SU-DHL-6 (cell line): ENCODE results near the gene IER3.
"Not testable (repeated sequence)": the region's sequence is repeated elsewhere in the genome, so short reads cannot be mapped to it uniquely, and the experiment has no call there.

Source experiments
- EZH2phosphoT487 ChIP-seq: fragments of 200-600 bp; sonication (generic), shearing (Covaris generic); conservative IDR thresholded peaks from 2 replicates; pipeline ENCODE4 v1.6.1; 2018; ENCODE audit warnings: mild to moderate bottlenecking, antibody characterized with exemption, low read length, moderate library complexity, mixed read lengths
- TF ChIP-seq, protein P1 (sequence below): fragments of 200-600 bp; sonication (generic); IDR thresholded peaks from one replicate; pipeline ENCODE4 v1.5.1; 2017; ENCODE audit warnings: antibody characterized with exemption, mild to moderate bottlenecking, low read length, moderate library complexity; ENCODE audit not compliant: insufficient read depth, poor library complexity, severe bottlenecking

GRCh38 chr6:30717845-30718720 is 26.3 kb downstream of the IER3 start:
- TF ChIP-seq, protein P1, sequence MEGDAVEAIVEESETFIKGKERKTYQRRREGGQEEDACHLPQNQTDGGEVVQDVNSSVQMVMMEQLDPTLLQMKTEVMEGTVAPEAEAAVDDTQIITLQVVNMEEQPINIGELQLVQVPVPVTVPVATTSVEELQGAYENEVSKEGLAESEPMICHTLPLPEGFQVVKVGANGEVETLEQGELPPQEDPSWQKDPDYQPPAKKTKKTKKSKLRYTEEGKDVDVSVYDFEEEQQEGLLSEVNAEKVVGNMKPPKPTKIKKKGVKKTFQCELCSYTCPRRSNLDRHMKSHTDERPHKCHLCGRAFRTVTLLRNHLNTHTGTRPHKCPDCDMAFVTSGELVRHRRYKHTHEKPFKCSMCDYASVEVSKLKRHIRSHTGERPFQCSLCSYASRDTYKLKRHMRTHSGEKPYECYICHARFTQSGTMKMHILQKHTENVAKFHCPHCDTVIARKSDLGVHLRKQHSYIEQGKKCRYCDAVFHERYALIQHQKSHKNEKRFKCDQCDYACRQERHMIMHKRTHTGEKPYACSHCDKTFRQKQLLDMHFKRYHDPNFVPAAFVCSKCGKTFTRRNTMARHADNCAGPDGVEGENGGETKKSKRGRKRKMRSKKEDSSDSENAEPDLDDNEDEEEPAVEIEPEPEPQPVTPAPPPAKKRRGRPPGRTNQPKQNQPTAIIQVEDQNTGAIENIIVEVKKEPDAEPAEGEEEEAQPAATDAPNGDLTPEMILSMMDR = not testable (repeated sequence)
- not testable (repeated sequence) for TF ChIP-seq EZH2phosphoT487
